B cell (primary cell): Measurements from ENCODE around the gene RSPH9. TPM values are rescaled to one million over a fixed set of nuclear protein-coding genes. Genes with fewer than 3 reads are reported as not detected.

Experiments used
- ATAC-seq: fragments of 200-7000 bp; cut with Tn5 transposase; one replicate; pipeline ENCODE4 v1.10.0; 2021; ENCODE audit warnings: low read depth, mild to moderate bottlenecking, moderate number of reproducible peaks, moderate library complexity
- CTCF ChIA-PET: fragments of 350-600 bp; sonication (Branson Sonifier 250); formaldehyde crosslinking; loops from one replicate; lab custom pipeline; 2021; ENCODE audit warnings: antibody characterized with exemption, inconsistent platforms; lab: Charles Lee
- POLR2A ChIA-PET: fragments of 350-600 bp; sonication (Branson Sonifier 250); formaldehyde crosslinking; loops from one replicate; lab custom pipeline; 2021; ENCODE audit warnings: antibody characterized with exemption; lab: Charles Lee
- DNase-seq: peaks from one replicate; pipeline ENCODE4 v3.0.0; 2013
- H2AFZ ChIP-seq: 2 replicates; pipeline ENCODE4 v1.6.1; 2012; ENCODE audit warnings: mild to moderate bottlenecking, low read depth, low read length; ENCODE audit not compliant: insufficient read depth, poor library complexity, severe bottlenecking
- H3K27ac ChIP-seq, 2 donors: 1 replicate in 1 of 2; 2 replicates in 1 of 2; pipeline ENCODE4 v1.5.1; 2012 to 2013; ENCODE audit warnings: low read length in 2 of 2, mild to moderate bottlenecking in 2 of 2, moderate library complexity in 1 of 2
- H3K27me3 ChIP-seq, 4 experiments: fragments of 200-600 bp in 1 of 4; sonication (generic) in 1 of 4; replicated peaks in 1 of 4; 1 replicate in 2 of 4; 2 replicates in 2 of 4; pipeline versions ENCODE4 v1.6.1 to v1.7.0; 2013 to 2016; ENCODE audit warnings: low read length in 3 of 4, mild to moderate bottlenecking in 2 of 4, mixed read lengths in 1 of 4, moderate library complexity in 1 of 4; ENCODE audit not compliant: insufficient read depth in 4 of 4, control insufficient read depth in 3 of 4; ENCODE audit errors: control extremely low read depth in 1 of 4
- H3K36me3 ChIP-seq, 2 experiments: replicated peaks in 1 of 2; 1 replicate in 1 of 2; 2 replicates in 1 of 2; pipeline versions ENCODE4 v1.6.1 to v1.7.1; 2013; ENCODE audit warnings: low read length in 1 of 2; ENCODE audit not compliant: insufficient read depth in 2 of 2, control insufficient read depth in 1 of 2; ENCODE audit errors: control extremely low read depth in 1 of 2, extremely low read depth in 1 of 2
- H3K4me1 ChIP-seq, 2 donors: fragments of 200-600 bp in 1 of 2; sonication (generic) in 1 of 2; 1 replicate in 1 of 2; 2 replicates in 1 of 2; pipeline versions ENCODE4 v1.5.1 to v1.6.1; 2013 to 2017; ENCODE audit warnings: low read length in 2 of 2; ENCODE audit not compliant: control insufficient read depth in 2 of 2, insufficient read depth in 2 of 2
- H3K4me2 ChIP-seq: replicated peaks from 2 replicates; pipeline ENCODE3; 2012; ENCODE audit warnings: mild to moderate bottlenecking, low read depth, low read length; ENCODE audit not compliant: poor library complexity, severe bottlenecking
- H3K4me3 ChIP-seq, 5 experiments: fragments of 200-600 bp in 1 of 5; sonication (generic) in 1 of 5; 1 replicate in 3 of 5; 2 replicates in 2 of 5; pipeline versions ENCODE4 v1.5.1 to v1.7.0; 2011 to 2016; ENCODE audit warnings: low read length in 4 of 5, mild to moderate bottlenecking in 4 of 5, low read depth in 2 of 5, control low read depth in 1 of 5, moderate library complexity in 1 of 5; ENCODE audit not compliant: insufficient read depth in 1 of 5; ENCODE audit errors: control extremely low read depth in 1 of 5, extremely low read depth in 1 of 5
- H3K79me2 ChIP-seq: fragments of 200-600 bp; sonication (generic); one replicate; pipeline ENCODE4 v1.6.0; 2016; ENCODE audit warnings: low read length; ENCODE audit not compliant: control insufficient read depth, insufficient read depth
- H3K9ac ChIP-seq: fragments of 200-600 bp; sonication (generic); 2 replicates; pipeline ENCODE4 v1.6.1; 2017; ENCODE audit warnings: mild to moderate bottlenecking, low read length, moderate library complexity
- H3K9me3 ChIP-seq, 3 donors: one replicate each; pipeline versions ENCODE4 v1.6.1 to v1.7.1; 2013; ENCODE audit warnings: low read length in 2 of 3; ENCODE audit not compliant: control insufficient read depth in 2 of 3, insufficient read depth in 1 of 3; ENCODE audit errors: control extremely low read depth in 1 of 3
- H4K20me1 ChIP-seq: 2 replicates; pipeline ENCODE4 v1.6.0; 2012; ENCODE audit warnings: mild to moderate bottlenecking, low read length; ENCODE audit not compliant: insufficient read depth, control insufficient read depth, poor library complexity, severe bottlenecking
- H3K27ac Mint-ChIP-seq: one replicate; pipeline ENCODE4 v1.8.0; 2021; ENCODE audit warnings: mixed read lengths
- H3K27me3 Mint-ChIP-seq: one replicate; pipeline ENCODE4 v1.8.0; 2021; ENCODE audit warnings: mixed read lengths
- H3K4me1 Mint-ChIP-seq: one replicate; pipeline ENCODE4 v1.8.0; 2021; ENCODE audit warnings: mixed read lengths
- H3K4me3 Mint-ChIP-seq: one replicate; pipeline ENCODE4 v1.8.0; 2021; ENCODE audit warnings: mixed read lengths
- H3K9me3 Mint-ChIP-seq: one replicate; pipeline ENCODE4 v1.8.0; 2022; ENCODE audit warnings: mixed read lengths; ENCODE audit not compliant: insufficient read depth
- CTCF ChIP-seq: fragments of 200-600 bp; IDR thresholded peaks from one replicate; pipeline ENCODE4 v1.8.0; 2022; ENCODE audit warnings: antibody characterized with exemption, mild to moderate bottlenecking
- EZH2 ChIP-seq: IDR thresholded peaks from 2 replicates; pipeline ENCODE4 v1.6.1; 2012; ENCODE audit warnings: borderline replicate concordance, low read depth, mild to moderate bottlenecking, moderate library complexity, low read length; ENCODE audit not compliant: insufficient read depth, poor library complexity, severe bottlenecking
- WGBS: methylation state at CpG from one replicate; pipeline ENCODE4 v1.1.5; 2013; ENCODE audit warnings: missing lambda C conversion rate; ENCODE audit not compliant: insufficient coverage; 5-methylcytosine and 5-hydroxymethylcytosine counted together
- intact Hi-C: fragments of 100-400 bp; cut with micrococcal nuclease; formaldehyde crosslinking; loops from one replicate; pipeline ENCODE4 v1.10.0; 2022
- polyA minus RNA-seq: library from RNA; depleted of rRNA, polyadenylated mRNA; stranded (reverse); fragments of >200 nt; gene quantifications from 2 replicates; pipeline ENCODE4 v1.2.3, GENCODE V29; 2012
- polyA plus RNA-seq: library from polyadenylated mRNA; depleted of rRNA; stranded (reverse); fragments of >200 nt; gene quantifications from 2 replicates; pipeline ENCODE4 v1.2.3, GENCODE V29; 2012
- total RNA-seq, 2 donors: library from RNA; stranded (reverse); fragments of 120-200 nt in 1 of 2; gene quantifications; 1 replicate in 1 of 2; 2 replicates in 1 of 2; pipeline versions ENCODE4 v1.2.3 to v1.2.4, GENCODE V29; 2013 to 2022

The RSPH9 gene, protein sequence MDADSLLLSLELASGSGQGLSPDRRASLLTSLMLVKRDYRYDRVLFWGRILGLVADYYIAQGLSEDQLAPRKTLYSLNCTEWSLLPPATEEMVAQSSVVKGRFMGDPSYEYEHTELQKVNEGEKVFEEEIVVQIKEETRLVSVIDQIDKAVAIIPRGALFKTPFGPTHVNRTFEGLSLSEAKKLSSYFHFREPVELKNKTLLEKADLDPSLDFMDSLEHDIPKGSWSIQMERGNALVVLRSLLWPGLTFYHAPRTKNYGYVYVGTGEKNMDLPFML
- total RNA-seq: 0.15 TPM in 1 of 2 replicates, not detected in the other
- total RNA-seq (2013): 0.05 TPM
- 0.04 TPM in 1 of 2 replicates, not detected in the other for polyA plus RNA-seq
- polyA minus RNA-seq: not detected in 2 replicates

DNA sequence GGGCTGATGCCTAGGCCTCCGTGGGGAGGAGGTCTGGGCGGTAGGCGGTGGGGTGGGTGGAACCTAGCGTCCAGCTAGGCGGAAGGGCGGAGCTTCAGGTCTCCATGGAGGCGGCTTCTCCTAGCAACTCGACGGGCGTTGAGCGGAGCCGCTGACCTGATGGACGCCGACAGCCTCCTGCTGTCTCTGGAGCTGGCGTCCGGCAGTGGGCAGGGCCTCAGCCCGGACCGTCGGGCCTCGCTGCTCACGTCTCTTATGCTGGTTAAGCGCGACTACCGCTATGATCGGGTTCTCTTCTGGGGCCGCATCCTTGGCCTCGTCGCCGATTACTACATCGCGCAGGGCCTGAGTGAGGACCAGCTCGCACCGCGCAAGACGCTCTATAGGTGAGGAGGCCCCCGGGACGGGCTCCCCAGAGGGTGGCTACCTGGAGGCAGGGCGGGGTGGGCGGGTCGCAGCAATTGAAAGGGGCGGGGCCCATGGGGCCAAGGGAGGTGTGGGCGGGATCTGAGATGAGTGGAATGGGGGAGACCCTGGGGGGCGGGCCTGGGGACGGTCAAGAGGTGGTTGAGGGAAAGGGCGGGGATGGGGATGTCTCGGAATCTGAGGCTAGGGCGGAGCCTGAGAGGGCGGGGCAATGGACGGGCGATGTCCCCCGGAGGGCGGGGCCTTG is at the start of gene RSPH9:
Gene RSPH9 (plus strand): TSS at position 97 of the 673 bp plus-strand sequence. CDS start 63 bp downstream, at position 160.
- H2AFZ ChIP-seq: peak within 1 kb of the TSS; percentile 88
- H3K27ac ChIP-seq: peak within 1 kb of the TSS in 1 of 2 donors; percentile 51
- Mint-ChIP-seq H3K27me3 (no peaks in the 10 kb centered on the region), H3K4me3 (peak within 1 kb of the TSS; percentile 93), H3K9me3 (no peaks in the 10 kb centered on the region), H3K4me1 (peaks cover 20% of the 10 kb centered on the region), H3K27ac (peak within 1 kb of the TSS; percentile 66)
- peak within 1 kb of the TSS; percentile 53 to 74 (median 57) for H3K4me3 ChIP-seq
- H4K20me1 ChIP-seq: peaks cover 16% of the 10 kb centered on the region
- H3K27me3 ChIP-seq: no peaks in the 10 kb centered on the region
- peak within 1 kb of the TSS; percentile 59 for H3K9ac ChIP-seq
- peak within 1 kb of the TSS; percentile 93 for H3K4me2 ChIP-seq
- no peak for TF ChIP-seq EZH2
- no peak for TF ChIP-seq CTCF
- ChIA-PET POLR2A (interaction anchor here (0.6 to 1.5 kb wide), 5 partner anchors 11 to 43 kb away, joined by 5 to 9 read pairs (median 6); partner anchors contain the start of genes GTPBP2 and MRPS18A), CTCF (interaction anchor here (0.6 to 2.0 kb wide), 11 partner anchors 11 to 434 kb away, joined by 3 to 8 read pairs (median 4); partner anchors contain the start of genes GTPBP2 and VEGFA)
- DNase-seq (peak; percentile 74), ATAC-seq (peak; percentile 91)
- intact Hi-C loops: loop anchor here (1.0 kb wide), 2 partner anchors 10 to 16 kb away; partner anchors contain the start of genes GTPBP2 and MAD2L1BP
- H3K36me3 ChIP-seq: peaks cover 5 to 22% of the 10 kb centered on the region in 2 experiments
- peaks cover 4 to 12% of the 10 kb centered on the region in 2 donors for H3K4me1 ChIP-seq
- H3K9me3 ChIP-seq: no peaks in the 10 kb centered on the region
- H3K79me2 ChIP-seq: peaks cover 15% of the 10 kb centered on the region
- WGBS: 5% methylated on average over 50 of the region's 52 CpGs
